Tibial nerve (tissue), 4 donors: Measurements from ENCODE around the gene CD164L2.

Experiments
- CTCF ChIP-seq, 5 experiments: fragments of 200-600 bp in 3 of 5; fragments of 450-650 bp in 2 of 5; sonication (generic) in 3 of 5; IDR thresholded peaks; one replicate each; pipeline ENCODE4 v1.5.1; 2016 to 2019; ENCODE audit warnings: antibody characterized with exemption in 5 of 5, mild to moderate bottlenecking in 3 of 5, moderate library complexity in 2 of 5
- EP300 ChIP-seq, 2 donors: sonication (generic); formaldehyde crosslinking; IDR thresholded peaks; one replicate each; pipeline ENCODE4 v1.6.1; 2017; ENCODE audit warnings: antibody characterized with exemption in 2 of 2, mild to moderate bottlenecking in 1 of 2
- POLR2A ChIP-seq, 2 donors: fragments of 450-650 bp; IDR thresholded peaks; one replicate each; pipeline ENCODE4 v1.6.1; 2017; ENCODE audit warnings: antibody characterized with exemption in 2 of 2, mild to moderate bottlenecking in 2 of 2, moderate library complexity in 2 of 2

- no peak for TF ChIP-seq CTCF (IDR thresholded peaks at IDR 0.05)
- no peak for TF ChIP-seq POLR2A (IDR thresholded peaks at IDR 0.05)
- TF ChIP-seq EP300 (IDR thresholded peaks at IDR 0.05): no peak
Measured at GRCh38 chr1:27383661-27384060, 528 bp upstream of the CD164L2 start.
